NT2/D1 (cell line): Measurements from ENCODE around the gene PIK3R1.

Experiments
- DNase-seq: peaks from one replicate; pipeline ENCODE4 v3.0.0-alpha.2; 2011; ENCODE audit warnings: low read depth, low spot score
- H3K27me3 ChIP-seq: 2 replicates; pipeline ENCODE4 v1.6.0; 2011; ENCODE audit warnings: mild to moderate bottlenecking; ENCODE audit not compliant: insufficient read length, insufficient read depth
- H3K36me3 ChIP-seq: 2 replicates; pipeline ENCODE4 v1.6.1; 2011; ENCODE audit warnings: mild to moderate bottlenecking, low read length, mixed read lengths; ENCODE audit not compliant: insufficient read depth, insufficient read length
- H3K4me1 ChIP-seq: 2 replicates; pipeline ENCODE4 v1.5.1; 2011; ENCODE audit not compliant: insufficient read depth, insufficient read length
- H3K4me3 ChIP-seq: 2 replicates; pipeline ENCODE4 v1.5.1; 2011; ENCODE audit warnings: low read depth; ENCODE audit not compliant: insufficient read length
- H3K9ac ChIP-seq: 2 replicates; pipeline ENCODE4 v1.6.0; 2011; ENCODE audit warnings: low read depth; ENCODE audit not compliant: insufficient read length
- H3K9me3 ChIP-seq: 2 replicates; pipeline ENCODE4 v1.5.1; 2011; ENCODE audit warnings: mild to moderate bottlenecking, low read length; ENCODE audit not compliant: insufficient read depth
- SUZ12 ChIP-seq: IDR thresholded peaks from 2 replicates; pipeline ENCODE4 v1.6.1; 2011; ENCODE audit not compliant: insufficient read length, insufficient read depth; ENCODE audit errors: extremely low read depth
- YY1 ChIP-seq: IDR thresholded peaks from 2 replicates; pipeline ENCODE4 v1.6.1; 2011; ENCODE audit not compliant: insufficient read length, insufficient read depth
- ZNF274 ChIP-seq: IDR thresholded peaks from 2 replicates; pipeline ENCODE4 v1.6.1; 2011; ENCODE audit warnings: mild to moderate bottlenecking, low read depth, low read length

PIK3R1 gene

GRCh38 chr5:68176802-68177479, 38.6 kb upstream of the PIK3R1 start:
- H3K9me3 ChIP-seq: no peaks in the 10 kb centered on the region
- no peak overlapping the region for H3K4me3 ChIP-seq
- H3K4me1 ChIP-seq: peaks cover 2% of the 10 kb centered on the region
- H3K36me3 ChIP-seq: no peaks in the 10 kb centered on the region
- no peaks in the 10 kb centered on the region for H3K27me3 ChIP-seq
- no peak for DNase-seq
- H3K9ac ChIP-seq: no peak overlapping the region
- TF ChIP-seq ZNF274 (no peak), SUZ12 (no peak), YY1 (no peak)

GRCh38 chr5:68177676-68178075, 37.9 kb upstream of the PIK3R1 start:
- H3K4me1 ChIP-seq: peaks cover 2% of the 10 kb centered on the region
- H3K36me3 ChIP-seq: no peaks in the 10 kb centered on the region
- H3K9ac ChIP-seq: no peak overlapping the region
- TF ChIP-seq ZNF274 (no peak), SUZ12 (no peak), YY1 (no peak)
- no peaks in the 10 kb centered on the region for H3K27me3 ChIP-seq
- no peaks in the 10 kb centered on the region for H3K9me3 ChIP-seq
- no peak for DNase-seq
- no peak overlapping the region for H3K4me3 ChIP-seq

- H3K4me3 ChIP-seq: no peak overlapping the region
- no peak for DNase-seq
- TF ChIP-seq SUZ12: no peak
- no peak for TF ChIP-seq YY1
- TF ChIP-seq ZNF274: no peak
Observed at GRCh38 chr5:68178579-68178978, 37.0 kb upstream of the PIK3R1 start.

GRCh38 chr5:68180121-68181038, 35.2 kb upstream of the PIK3R1 start:
- no peak for TF ChIP-seq YY1
- TF ChIP-seq SUZ12: no peak
- TF ChIP-seq ZNF274: no peak
- no peaks in the 10 kb centered on the region for H3K27me3 ChIP-seq
- peaks cover 2% of the 10 kb centered on the region for H3K4me1 ChIP-seq
- no peak overlapping the region for H3K9ac ChIP-seq
- no peaks in the 10 kb centered on the region for H3K9me3 ChIP-seq
- H3K36me3 ChIP-seq: no peaks in the 10 kb centered on the region
- no peak for DNase-seq
- H3K4me3 ChIP-seq: no peak overlapping the region

More at GRCh38 chr5:68178579-68178978, 37.0 kb upstream of the PIK3R1 start:
- H3K4me1 ChIP-seq: peaks cover 2% of the 10 kb centered on the region
- H3K9ac ChIP-seq: no peak overlapping the region
- H3K27me3 ChIP-seq: no peaks in the 10 kb centered on the region
- H3K36me3 ChIP-seq: no peaks in the 10 kb centered on the region
- H3K9me3 ChIP-seq: no peaks in the 10 kb centered on the region

- Histone ChIP-seq H3K4me1 (peaks cover 2% of the 10 kb centered on the region), H3K9ac (no peak overlapping the region)
- TF ChIP-seq SUZ12 (no peak), YY1 (no peak), ZNF274 (no peak)
Observed at GRCh38 chr5:68181039-68181599, 34.4 kb upstream of the PIK3R1 start.

GRCh38 chr5:68182094-68182493, 33.5 kb upstream of the PIK3R1 start:
- Histone ChIP-seq H3K9me3 (no peaks in the 10 kb centered on the region), H3K4me1 (peaks cover 2% of the 10 kb centered on the region), H3K36me3 (no peaks in the 10 kb centered on the region), H3K9ac (no peak overlapping the region), H3K4me3 (no peak overlapping the region), H3K27me3 (no peaks in the 10 kb centered on the region)
- no peak for DNase-seq
- TF ChIP-seq SUZ12 (no peak), ZNF274 (no peak), YY1 (no peak)

More at GRCh38 chr5:68181039-68181599, 34.4 kb upstream of the PIK3R1 start:
- H3K36me3 ChIP-seq: no peaks in the 10 kb centered on the region
- no peak for DNase-seq
- no peaks in the 10 kb centered on the region for H3K27me3 ChIP-seq
- H3K4me3 ChIP-seq: no peak overlapping the region
- H3K9me3 ChIP-seq: no peaks in the 10 kb centered on the region

- Histone ChIP-seq H3K4me3 (no peak overlapping the region), H3K9ac (no peak overlapping the region), H3K9me3 (no peaks in the 10 kb centered on the region), H3K4me1 (peaks cover 2% of the 10 kb centered on the region), H3K27me3 (no peaks in the 10 kb centered on the region), H3K36me3 (no peaks in the 10 kb centered on the region)
- TF ChIP-seq SUZ12 (no peak), YY1 (no peak), ZNF274 (no peak)
- no peak for DNase-seq
Observed at GRCh38 chr5:68182534-68182933, 33.0 kb upstream of the PIK3R1 start.
